HepG2 (cell line): Measurements from ENCODE around the gene MLNR. TPM values are rescaled to one million over a fixed set of nuclear protein-coding genes. Genes with fewer than 3 reads are reported as not detected.
A peak's percentile ranks its signal among the peaks of the same experiment; 100 is the strongest.

Experiments used
- HOXA3 ChIP-seq: sonication (generic); formaldehyde crosslinking; IDR thresholded peaks from 2 replicates; pipeline ENCODE4 v1.5.0; 2020; ENCODE audit warnings: missing genetic modification reagents
- KDM5A ChIP-seq: fragments of 200-600 bp; sonication (generic); IDR thresholded peaks from 2 replicates; pipeline ENCODE4 v1.7.0; 2018; ENCODE audit warnings: antibody characterized with exemption, mild to moderate bottlenecking, low read length, borderline replicate concordance
- RCOR2 ChIP-seq: IDR thresholded peaks from 2 replicates; pipeline ENCODE4 v1.6.1; 2016; ENCODE audit warnings: missing biosample characterization, missing genetic modification reagents
- SOX5 ChIP-seq: IDR thresholded peaks from 2 replicates; pipeline ENCODE4 v1.6.1; 2016; ENCODE audit warnings: borderline replicate concordance
- SRF ChIP-seq: IDR thresholded peaks from 2 replicates; pipeline ENCODE4 v1.6.1; 2011; ENCODE audit warnings: mild to moderate bottlenecking, low read depth, low read length, moderate library complexity
- SRY ChIP-seq: sonication (generic); formaldehyde crosslinking; IDR thresholded peaks from 2 replicates; pipeline ENCODE4 v1.8.0; 2022; ENCODE audit warnings: mild to moderate bottlenecking, missing genetic modification reagents
- TMF1 ChIP-seq: sonication (generic); formaldehyde crosslinking; IDR thresholded peaks from 2 replicates; pipeline ENCODE4 v1.8.1; 2022; ENCODE audit warnings: low read depth, missing genetic modification reagents
- TOPORS ChIP-seq: sonication (generic); formaldehyde crosslinking; IDR thresholded peaks from 2 replicates; pipeline ENCODE4 v1.8.0; 2023; ENCODE audit warnings: mild to moderate bottlenecking, missing genetic modification reagents
- YEATS2 ChIP-seq: sonication (generic); formaldehyde crosslinking; IDR thresholded peaks from 2 replicates; pipeline ENCODE4 v1.4.0; 2020; ENCODE audit warnings: missing genetic modification reagents, borderline replicate concordance
- YEATS4 ChIP-seq: sonication (generic); formaldehyde crosslinking; IDR thresholded peaks from 2 replicates; pipeline ENCODE4 v1.4.0; 2020; ENCODE audit warnings: missing genetic modification reagents, borderline replicate concordance
- ZMYM3 ChIP-seq: sonication (generic); formaldehyde crosslinking; IDR thresholded peaks from 2 replicates; pipeline ENCODE4 v1.5.1; 2020; ENCODE audit warnings: mild to moderate bottlenecking, missing genetic modification reagents
- ZNF331 ChIP-seq: sonication (generic); formaldehyde crosslinking; IDR thresholded peaks from 2 replicates; pipeline ENCODE4 v1.4.0; 2020; ENCODE audit warnings: missing genetic modification reagents
- ZSCAN31 ChIP-seq: sonication (generic); formaldehyde crosslinking; IDR thresholded peaks from 2 replicates; pipeline ENCODE4 v1.5.0; 2020; ENCODE audit warnings: low read depth, mild to moderate bottlenecking, missing genetic modification reagents
- polyA plus RNA-seq, 8 experiments: library from polyadenylated mRNA; depleted of rRNA in 3 of 8; stranded (reverse) in 7 of 8; unstranded in 1 of 8; fragments of >200 nt; fragmentation: Illumina TruSeq in 4 of 8; extraction: Trizol in 4 of 8; gene quantifications; 2 replicates each; pipeline versions ENCODE4 v1.2.1 to v1.2.3, GENCODE V29; 2011 to 2016; ENCODE audit warnings: low read depth in 4 of 8, missing spikeins in 1 of 8, mixed read lengths in 1 of 8; ENCODE audit not compliant: insufficient read depth in 1 of 8
- total RNA-seq, 5 experiments: library from RNA; depleted of rRNA; stranded (reverse); fragments of >200 nt; fragmentation: Illumina TruSeq; extraction: Trizol; gene quantifications; 2 replicates each; pipeline ENCODE4 v1.2.3, GENCODE V29; 2016; ENCODE audit warnings: low read depth in 1 of 5
- TF ChIP-seq, protein P1 (sequence below): sonication (generic); IDR thresholded peaks from 2 replicates; pipeline ENCODE4 v1.6.1; 2016; ENCODE audit warnings: low read depth, borderline replicate concordance
- TF ChIP-seq, protein P2 (sequence below): sonication (generic); formaldehyde crosslinking; IDR thresholded peaks from 2 replicates; pipeline ENCODE4 v1.4.0; 2020; ENCODE audit warnings: missing genetic modification reagents, borderline replicate concordance
- TF ChIP-seq, protein P3 (sequence below): sonication (generic); formaldehyde crosslinking; IDR thresholded peaks from 2 replicates; pipeline ENCODE4 v1.4.0; 2020; ENCODE audit warnings: mild to moderate bottlenecking, missing genetic modification reagents
- TF ChIP-seq, protein P4 (sequence below): sonication (generic); formaldehyde crosslinking; IDR thresholded peaks from 2 replicates; pipeline ENCODE4 v1.4.0; 2020; ENCODE audit warnings: missing genetic modification reagents

MLNR gene
- total and polyA plus RNA-seq, 2 of the 13 experiments (the other 11 are each of a cell fraction or from before 2014, with no cell fraction given), result 0.46 TPM; not detected in 1

DNA sequence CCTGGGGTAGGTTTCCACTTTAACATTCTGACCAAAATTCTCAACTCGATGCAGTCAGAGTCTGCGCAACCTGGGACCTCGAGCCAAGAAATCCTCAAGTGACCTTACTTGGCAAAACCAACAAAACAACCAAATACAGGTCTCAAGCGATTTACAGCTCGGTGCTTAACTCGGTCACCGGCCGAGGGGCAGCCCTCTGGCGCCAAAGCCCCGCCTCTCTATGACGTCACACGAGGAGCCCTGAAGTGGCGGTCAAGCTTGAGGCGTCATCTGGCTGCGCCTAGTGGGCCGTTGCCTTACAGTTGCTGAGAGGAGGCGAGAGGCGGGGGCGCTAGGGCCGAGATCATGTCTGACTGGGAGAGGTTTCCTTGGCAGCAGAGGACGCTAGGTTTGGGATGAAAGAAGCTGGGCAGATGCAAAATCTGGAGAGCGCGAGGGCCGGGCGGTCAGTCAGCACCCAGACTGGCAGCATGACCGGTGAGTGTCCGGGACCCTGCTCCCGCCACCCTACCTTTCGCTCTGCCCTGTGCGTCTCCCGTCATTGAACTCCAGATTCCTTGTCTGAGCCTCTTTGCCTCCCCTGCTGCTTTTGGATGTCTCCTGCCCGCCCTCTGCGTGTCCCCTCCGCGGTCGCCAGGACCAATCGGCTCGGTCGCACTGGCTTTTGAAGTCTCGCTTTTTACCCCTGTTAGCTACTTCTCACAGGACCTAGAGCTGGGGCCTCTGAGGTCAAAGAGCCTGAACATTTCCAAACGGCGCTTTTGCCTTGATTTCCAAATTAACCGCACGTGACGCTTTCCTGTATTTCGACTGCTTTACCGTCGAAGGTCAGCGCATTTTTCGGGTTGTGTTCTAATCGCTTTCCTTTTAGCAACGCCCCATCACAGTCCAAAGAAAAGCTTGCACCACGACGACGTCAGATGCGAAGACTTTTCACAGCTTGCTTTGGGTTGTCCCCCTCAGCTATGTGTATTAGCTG lies 27.8 kb downstream of the MLNR start, which contains the start of gene CDADC1 (continued):
- TF ChIP-seq YEATS2 (CRISPR knock-in tag), result peak; percentile 89
- TF ChIP-seq TMF1 (CRISPR knock-in tag), result 0 out of 2 replicates have a peak, but pooled peaks have one; percentile 30
- TF ChIP-seq RCOR2 (CRISPR knock-in tag), result no peak
- TF ChIP-seq, protein P1, sequence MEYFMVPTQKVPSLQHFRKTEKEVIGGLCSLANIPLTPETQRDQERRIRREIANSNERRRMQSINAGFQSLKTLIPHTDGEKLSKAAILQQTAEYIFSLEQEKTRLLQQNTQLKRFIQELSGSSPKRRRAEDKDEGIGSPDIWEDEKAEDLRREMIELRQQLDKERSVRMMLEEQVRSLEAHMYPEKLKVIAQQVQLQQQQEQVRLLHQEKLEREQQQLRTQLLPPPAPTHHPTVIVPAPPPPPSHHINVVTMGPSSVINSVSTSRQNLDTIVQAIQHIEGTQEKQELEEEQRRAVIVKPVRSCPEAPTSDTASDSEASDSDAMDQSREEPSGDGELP, result 0 out of 2 replicates have a peak, but pooled peaks have one; percentile 14
- TF ChIP-seq SRY (CRISPR knock-in tag), result no peak
- TF ChIP-seq SRF, result peak; percentile 50; the same call in 1 of the 2 replicates
- 0 out of 2 replicates have a peak, but pooled peaks have one; percentile 24 for TF ChIP-seq ZSCAN31 (CRISPR knock-in tag)
- TF ChIP-seq HOXA3, result peak; percentile 95
- peak; percentile 84 for TF ChIP-seq KDM5A
- TF ChIP-seq, protein P2, sequence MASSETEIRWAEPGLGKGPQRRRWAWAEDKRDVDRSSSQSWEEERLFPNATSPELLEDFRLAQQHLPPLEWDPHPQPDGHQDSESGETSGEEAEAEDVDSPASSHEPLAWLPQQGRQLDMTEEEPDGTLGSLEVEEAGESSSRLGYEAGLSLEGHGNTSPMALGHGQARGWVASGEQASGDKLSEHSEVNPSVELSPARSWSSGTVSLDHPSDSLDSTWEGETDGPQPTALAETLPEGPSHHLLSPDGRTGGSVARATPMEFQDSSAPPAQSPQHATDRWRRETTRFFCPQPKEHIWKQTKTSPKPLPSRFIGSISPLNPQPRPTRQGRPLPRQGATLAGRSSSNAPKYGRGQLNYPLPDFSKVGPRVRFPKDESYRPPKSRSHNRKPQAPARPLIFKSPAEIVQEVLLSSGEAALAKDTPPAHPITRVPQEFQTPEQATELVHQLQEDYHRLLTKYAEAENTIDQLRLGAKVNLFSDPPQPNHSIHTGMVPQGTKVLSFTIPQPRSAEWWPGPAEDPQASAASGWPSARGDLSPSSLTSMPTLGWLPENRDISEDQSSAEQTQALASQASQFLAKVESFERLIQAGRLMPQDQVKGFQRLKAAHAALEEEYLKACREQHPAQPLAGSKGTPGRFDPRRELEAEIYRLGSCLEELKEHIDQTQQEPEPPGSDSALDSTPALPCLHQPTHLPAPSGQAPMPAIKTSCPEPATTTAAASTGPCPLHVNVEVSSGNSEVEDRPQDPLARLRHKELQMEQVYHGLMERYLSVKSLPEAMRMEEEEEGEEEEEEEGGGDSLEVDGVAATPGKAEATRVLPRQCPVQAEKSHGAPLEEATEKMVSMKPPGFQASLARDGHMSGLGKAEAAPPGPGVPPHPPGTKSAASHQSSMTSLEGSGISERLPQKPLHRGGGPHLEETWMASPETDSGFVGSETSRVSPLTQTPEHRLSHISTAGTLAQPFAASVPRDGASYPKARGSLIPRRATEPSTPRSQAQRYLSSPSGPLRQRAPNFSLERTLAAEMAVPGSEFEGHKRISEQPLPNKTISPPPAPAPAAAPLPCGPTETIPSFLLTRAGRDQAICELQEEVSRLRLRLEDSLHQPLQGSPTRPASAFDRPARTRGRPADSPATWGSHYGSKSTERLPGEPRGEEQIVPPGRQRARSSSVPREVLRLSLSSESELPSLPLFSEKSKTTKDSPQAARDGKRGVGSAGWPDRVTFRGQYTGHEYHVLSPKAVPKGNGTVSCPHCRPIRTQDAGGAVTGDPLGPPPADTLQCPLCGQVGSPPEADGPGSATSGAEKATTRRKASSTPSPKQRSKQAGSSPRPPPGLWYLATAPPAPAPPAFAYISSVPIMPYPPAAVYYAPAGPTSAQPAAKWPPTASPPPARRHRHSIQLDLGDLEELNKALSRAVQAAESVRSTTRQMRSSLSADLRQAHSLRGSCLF (CRISPR knock-in tag), result no peak
- peak; percentile 40; the same call in 1 of the 2 replicates for TF ChIP-seq ZNF331 (CRISPR knock-in tag)
- TF ChIP-seq, protein P3, sequence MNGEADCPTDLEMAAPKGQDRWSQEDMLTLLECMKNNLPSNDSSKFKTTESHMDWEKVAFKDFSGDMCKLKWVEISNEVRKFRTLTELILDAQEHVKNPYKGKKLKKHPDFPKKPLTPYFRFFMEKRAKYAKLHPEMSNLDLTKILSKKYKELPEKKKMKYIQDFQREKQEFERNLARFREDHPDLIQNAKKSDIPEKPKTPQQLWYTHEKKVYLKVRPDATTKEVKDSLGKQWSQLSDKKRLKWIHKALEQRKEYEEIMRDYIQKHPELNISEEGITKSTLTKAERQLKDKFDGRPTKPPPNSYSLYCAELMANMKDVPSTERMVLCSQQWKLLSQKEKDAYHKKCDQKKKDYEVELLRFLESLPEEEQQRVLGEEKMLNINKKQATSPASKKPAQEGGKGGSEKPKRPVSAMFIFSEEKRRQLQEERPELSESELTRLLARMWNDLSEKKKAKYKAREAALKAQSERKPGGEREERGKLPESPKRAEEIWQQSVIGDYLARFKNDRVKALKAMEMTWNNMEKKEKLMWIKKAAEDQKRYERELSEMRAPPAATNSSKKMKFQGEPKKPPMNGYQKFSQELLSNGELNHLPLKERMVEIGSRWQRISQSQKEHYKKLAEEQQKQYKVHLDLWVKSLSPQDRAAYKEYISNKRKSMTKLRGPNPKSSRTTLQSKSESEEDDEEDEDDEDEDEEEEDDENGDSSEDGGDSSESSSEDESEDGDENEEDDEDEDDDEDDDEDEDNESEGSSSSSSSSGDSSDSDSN, result 0 out of 2 replicates have a peak, but pooled peaks have one; percentile 32
- 0 out of 2 replicates have a peak, but pooled peaks have one; percentile 17 for TF ChIP-seq SOX5 (CRISPR knock-in tag)
- peak; percentile 36; the same call in 1 of the 2 replicates for TF ChIP-seq TOPORS
- peak; percentile 62; the same call in 1 of the 2 replicates for TF ChIP-seq YEATS4 (CRISPR knock-in tag)
- TF ChIP-seq, protein P4, sequence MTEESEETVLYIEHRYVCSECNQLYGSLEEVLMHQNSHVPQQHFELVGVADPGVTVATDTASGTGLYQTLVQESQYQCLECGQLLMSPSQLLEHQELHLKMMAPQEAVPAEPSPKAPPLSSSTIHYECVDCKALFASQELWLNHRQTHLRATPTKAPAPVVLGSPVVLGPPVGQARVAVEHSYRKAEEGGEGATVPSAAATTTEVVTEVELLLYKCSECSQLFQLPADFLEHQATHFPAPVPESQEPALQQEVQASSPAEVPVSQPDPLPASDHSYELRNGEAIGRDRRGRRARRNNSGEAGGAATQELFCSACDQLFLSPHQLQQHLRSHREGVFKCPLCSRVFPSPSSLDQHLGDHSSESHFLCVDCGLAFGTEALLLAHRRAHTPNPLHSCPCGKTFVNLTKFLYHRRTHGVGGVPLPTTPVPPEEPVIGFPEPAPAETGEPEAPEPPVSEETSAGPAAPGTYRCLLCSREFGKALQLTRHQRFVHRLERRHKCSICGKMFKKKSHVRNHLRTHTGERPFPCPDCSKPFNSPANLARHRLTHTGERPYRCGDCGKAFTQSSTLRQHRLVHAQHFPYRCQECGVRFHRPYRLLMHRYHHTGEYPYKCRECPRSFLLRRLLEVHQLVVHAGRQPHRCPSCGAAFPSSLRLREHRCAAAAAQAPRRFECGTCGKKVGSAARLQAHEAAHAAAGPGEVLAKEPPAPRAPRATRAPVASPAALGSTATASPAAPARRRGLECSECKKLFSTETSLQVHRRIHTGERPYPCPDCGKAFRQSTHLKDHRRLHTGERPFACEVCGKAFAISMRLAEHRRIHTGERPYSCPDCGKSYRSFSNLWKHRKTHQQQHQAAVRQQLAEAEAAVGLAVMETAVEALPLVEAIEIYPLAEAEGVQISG, result peak; percentile 74; the same call in 1 of the 2 replicates
- no peak for TF ChIP-seq ZMYM3 (CRISPR knock-in tag)
